H9 (cell line): ENCODE data around the gene BDNF. TPM values are rescaled to one million over a fixed set of nuclear protein-coding genes. Genes with fewer than 3 reads are reported as not detected.

Experiments used
- DNase-seq: peaks from one replicate; pipeline ENCODE4 v3.0.0-alpha.2; 2017
- H2AFZ ChIP-seq: one replicate; pipeline ENCODE4 v1.6.1; 2013; ENCODE audit warnings: mild to moderate bottlenecking, low read length, control low read depth, moderate library complexity
- H2AK5ac ChIP-seq: 2 replicates; pipeline ENCODE4 v1.6.1; 2013; ENCODE audit warnings: low read length, control low read depth, mixed read lengths; ENCODE audit not compliant: insufficient read length
- H2BK120ac ChIP-seq: one replicate; pipeline ENCODE4 v1.6.1; 2013; ENCODE audit warnings: low read depth, mild to moderate bottlenecking, low read length, control low read depth, inconsistent platforms; ENCODE audit not compliant: poor library complexity, severe bottlenecking
- H2BK12ac ChIP-seq: 2 replicates; pipeline ENCODE4 v1.6.1; 2013; ENCODE audit warnings: low read length, control low read depth, mixed read lengths, low read depth; ENCODE audit not compliant: insufficient read length
- H2BK15ac ChIP-seq: 2 replicates; pipeline ENCODE4 v1.6.1; 2013; ENCODE audit warnings: low read depth, low read length, control low read depth
- H2BK20ac ChIP-seq: one replicate; pipeline ENCODE4 v1.6.1; 2013; ENCODE audit warnings: low read depth, mild to moderate bottlenecking, low read length, control low read depth, inconsistent platforms; ENCODE audit not compliant: poor library complexity, severe bottlenecking
- H2BK5ac ChIP-seq: 2 replicates; pipeline ENCODE4 v1.6.1; 2013; ENCODE audit warnings: low read length, control low read depth, mixed read lengths; ENCODE audit not compliant: insufficient read length
- H3K14ac ChIP-seq: 2 replicates; pipeline ENCODE4 v1.6.1; 2013; ENCODE audit warnings: low read length, control low read depth; ENCODE audit not compliant: insufficient read depth
- H3K18ac ChIP-seq: 2 replicates; pipeline ENCODE4 v1.6.1; 2013; ENCODE audit warnings: low read depth, mild to moderate bottlenecking, mixed read lengths, low read length, control low read depth; ENCODE audit not compliant: insufficient read length
- H3K23ac ChIP-seq: 2 replicates; pipeline ENCODE4 v1.6.1; 2013; ENCODE audit warnings: low read length, control low read depth, mixed read lengths, low read depth; ENCODE audit not compliant: insufficient read length
- H3K23me2 ChIP-seq: 2 replicates; pipeline ENCODE4 v1.6.1; 2013; ENCODE audit warnings: low read depth, mild to moderate bottlenecking, mixed read lengths, low read length, control low read depth; ENCODE audit not compliant: insufficient read length, poor library complexity, severe bottlenecking
- H3K27ac ChIP-seq: 2 replicates; pipeline ENCODE4 v1.5.1; 2013; ENCODE audit warnings: low read length, control low read depth, mixed read lengths, low read depth; ENCODE audit not compliant: insufficient read length
- H3K27me3 ChIP-seq: 2 replicates; pipeline ENCODE4 v1.6.1; 2013; ENCODE audit warnings: low read length, control low read depth, inconsistent platforms; ENCODE audit not compliant: insufficient read depth
- H3K4ac ChIP-seq: 2 replicates; pipeline ENCODE4 v1.6.1; 2013; ENCODE audit warnings: low read depth, mild to moderate bottlenecking, control low read depth, inconsistent platforms, low read length, moderate library complexity
- H3K4me1 ChIP-seq: 2 replicates; pipeline ENCODE4 v1.6.1; 2013; ENCODE audit warnings: low read length, control low read depth, inconsistent platforms; ENCODE audit not compliant: insufficient read depth
- H3K4me2 ChIP-seq: 2 replicates; pipeline ENCODE4 v1.6.1; 2013; ENCODE audit warnings: low read length, control low read depth, mixed read lengths; ENCODE audit not compliant: insufficient read length, insufficient read depth
- H3K56ac ChIP-seq: 2 replicates; pipeline ENCODE4 v1.6.1; 2013; ENCODE audit warnings: low read depth, mild to moderate bottlenecking, mixed read lengths, low read length, control low read depth; ENCODE audit not compliant: insufficient read length
- H3K79me1 ChIP-seq: 2 replicates; pipeline ENCODE4 v1.6.1; 2013; ENCODE audit warnings: low read depth, mild to moderate bottlenecking, moderate library complexity, low read length, control low read depth, inconsistent platforms; ENCODE audit not compliant: insufficient read depth, poor library complexity, severe bottlenecking
- H3K79me2 ChIP-seq: 2 replicates; pipeline ENCODE4 v1.6.1; 2013; ENCODE audit warnings: low read length, control low read depth, inconsistent platforms; ENCODE audit not compliant: insufficient read depth
- H3K9ac ChIP-seq: 2 replicates; pipeline ENCODE4 v1.6.1; 2013; ENCODE audit warnings: low read length, control low read depth, mixed read lengths; ENCODE audit not compliant: insufficient read length; ENCODE audit errors: extremely low read depth
- H3K9me3 ChIP-seq: one replicate; pipeline ENCODE4 v1.6.1; 2013; ENCODE audit warnings: low read depth, low read length, inconsistent platforms; ENCODE audit not compliant: control insufficient read depth
- H3T11ph ChIP-seq: one replicate; pipeline ENCODE4 v1.6.1; 2013; ENCODE audit warnings: mild to moderate bottlenecking, low read length, control low read depth, inconsistent platforms
- H4K20me1 ChIP-seq: one replicate; pipeline ENCODE4 v1.6.1; 2013; ENCODE audit not compliant: control insufficient read depth, insufficient read length, insufficient read depth
- H4K5ac ChIP-seq: 2 replicates; pipeline ENCODE4 v1.6.1; 2013; ENCODE audit warnings: low read depth, mild to moderate bottlenecking, mixed read lengths, low read length, control low read depth; ENCODE audit not compliant: insufficient read length
- H4K8ac ChIP-seq: replicated peaks from 2 replicates; pipeline ENCODE4 v1.6.1; 2013; ENCODE audit warnings: low read length, control low read depth, mixed read lengths, low read depth; ENCODE audit not compliant: insufficient read length
- H4K91ac ChIP-seq: 2 replicates; pipeline ENCODE4 v1.6.1; 2013; ENCODE audit warnings: low read depth, mild to moderate bottlenecking, moderate library complexity, mixed read lengths, low read length, control low read depth; ENCODE audit not compliant: insufficient read length
- H3K27ac Mint-ChIP-seq, 3 experiments: 2 replicates in 2 of 3; 3 replicates in 1 of 3; pipeline ENCODE4 v1.8.0; 2020 to 2021; ENCODE audit warnings: mixed read lengths in 3 of 3, mild to moderate bottlenecking in 1 of 3, moderate library complexity in 1 of 3
- H3K27me3 Mint-ChIP-seq: 2 replicates; pipeline ENCODE4 v1.8.0; 2021; ENCODE audit warnings: low read depth, mild to moderate bottlenecking, moderate library complexity, mixed read lengths
- H3K36me3 Mint-ChIP-seq, 3 experiments: 2 replicates in 2 of 3; 3 replicates in 1 of 3; pipeline ENCODE4 v1.8.0; 2020 to 2021; ENCODE audit warnings: low read depth in 3 of 3, mixed read lengths in 3 of 3; ENCODE audit not compliant: insufficient read depth in 1 of 3
- H3K4me1 Mint-ChIP-seq, 2 experiments: 2 replicates each; pipeline ENCODE4 v1.8.0; 2020; ENCODE audit warnings: mixed read lengths in 2 of 2
- H3K4me3 Mint-ChIP-seq, 2 experiments: 2 replicates in 1 of 2; 3 replicates in 1 of 2; pipeline ENCODE4 v1.8.0; 2020 to 2021; ENCODE audit warnings: mild to moderate bottlenecking in 2 of 2, mixed read lengths in 2 of 2, moderate library complexity in 1 of 2
- H3K9me3 Mint-ChIP-seq, 2 experiments: 2 replicates in 1 of 2; 3 replicates in 1 of 2; pipeline ENCODE4 v1.8.0; 2020; ENCODE audit warnings: mild to moderate bottlenecking in 2 of 2, mixed read lengths in 2 of 2, moderate library complexity in 1 of 2
- CTCF ChIP-seq: fragments of 200-600 bp; sonication (generic); conservative IDR thresholded peaks from 3 replicates; pipeline ENCODE4 v1.8.0; 2021; ENCODE audit warnings: antibody characterized with exemption, mild to moderate bottlenecking
- WGBS: extraction: QIAGEN DNeasy Blood & Tissue Kit; methylation state at CpG from one replicate; pipeline ENCODE4 v1.1.7; 2013; ENCODE audit warnings: missing lambda C conversion rate, low lambda C conversion rate, mixed read lengths; ENCODE audit not compliant: insufficient read length; ENCODE audit errors: extremely low coverage; 5-methylcytosine and 5-hydroxymethylcytosine counted together
- total RNA-seq: library from RNA; stranded (reverse); gene quantifications from 2 replicates; pipeline ENCODE4 v1.2.1, GENCODE V29; 2021

BDNF gene
- total RNA-seq, 1 experiment from 2014 or later = 2.7 TPM

- Histone ChIP-seq H2BK15ac (no peak overlapping the region), H2BK12ac (no peak overlapping the region), H3K79me1 (no peaks in the 10 kb centered on the region), H4K8ac (no peak overlapping the region), H3K27me3 (peaks cover 19% of the 10 kb centered on the region; the same call in 1 of the 2 replicates), H3K56ac (no peak overlapping the region), H2BK20ac (no peak overlapping the region), H3K27ac (no peak overlapping the region), H3K23ac (no peak overlapping the region), H2AK5ac (no peak overlapping the region), H3K4me2 (peak overlapping the region; percentile 94), H3K9ac (no peak overlapping the region), H3K79me2 (no peaks in the 10 kb centered on the region), H3K18ac (no peak overlapping the region), H3K4ac (no peak overlapping the region), H3K14ac (no peak overlapping the region), H2BK120ac (no peak overlapping the region), H2BK5ac (no peak overlapping the region), H4K5ac (no peak overlapping the region), H3T11ph (no peak overlapping the region), H4K20me1 (no peaks in the 10 kb centered on the region), H2AFZ (no peak overlapping the region), H4K91ac (no peak overlapping the region), H3K4me1 (no peaks in the 10 kb centered on the region; the same call in 1 of the 2 replicates), H3K23me2 (peaks cover 39% of the 10 kb centered on the region), H3K9me3 (no peaks in the 10 kb centered on the region)
- Mint-ChIP-seq H3K27ac (no peak overlapping the region), H3K36me3 (no peaks in the 10 kb centered on the region; a peak in 1 of 7 replicates), H3K4me3 (peak overlapping the region; percentile 76 to 96), H3K9me3 (peaks cover 0 to 3% of the 10 kb centered on the region in 2 experiments; a peak in 1 of 5 replicates), H3K4me1 (peaks cover 38 to 43% of the 10 kb centered on the region in 2 experiments), H3K27me3 (peaks cover 71% of the 10 kb centered on the region)
- no CpG with 5 or more reads among the region's 37 CpGs for WGBS
- no peak for DNase-seq
- TF ChIP-seq CTCF = no peak
Measured at GRCh38 chr11:27721264-27722116, 21.2 kb upstream of the BDNF start.
